GM18868 (cell line): Measurements from ENCODE around the gene AP1G1.

Experiments
- ATAC-seq: cut with Tn5 transposase; IDR thresholded peaks from one replicate; pipeline ENCODE4 v1.9.1; 2021; ENCODE audit warnings: mild to moderate bottlenecking, moderate library complexity; ENCODE audit not compliant: unreplicated experiment

Gene AP1G1

GRCh38 chr16:71758293-71758760 is 50.3 kb downstream of the AP1G1 start:
- no peak for ATAC-seq

GRCh38 chr16:71754652-71755051 is 54.0 kb downstream of the AP1G1 start:
- no peak for ATAC-seq

DNA sequence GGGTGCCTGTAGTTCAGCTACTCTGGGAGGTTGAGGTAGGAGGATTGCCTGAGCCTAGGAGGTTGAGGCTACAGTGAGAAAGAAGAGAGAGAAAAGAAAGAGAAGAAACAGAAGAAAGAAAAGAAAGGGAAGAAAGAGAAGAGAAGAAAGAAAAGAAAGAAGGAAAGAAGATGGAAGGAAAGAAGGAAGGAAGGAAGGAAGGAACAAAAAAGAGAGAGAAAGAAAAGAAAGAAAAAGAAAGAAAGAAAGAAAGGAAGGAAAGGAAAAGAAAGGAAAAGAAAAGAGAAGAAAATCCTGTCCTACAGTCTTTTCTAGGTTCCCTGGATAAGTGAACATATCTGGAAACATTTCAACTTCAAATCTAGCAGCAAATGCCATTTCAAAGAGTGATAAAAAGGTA is 54.5 kb downstream of the AP1G1 start:
- ATAC-seq, result no peak

- ATAC-seq, result no peak
Measured at GRCh38 chr16:71748226-71748625, 60.4 kb downstream of the AP1G1 start.

DNA sequence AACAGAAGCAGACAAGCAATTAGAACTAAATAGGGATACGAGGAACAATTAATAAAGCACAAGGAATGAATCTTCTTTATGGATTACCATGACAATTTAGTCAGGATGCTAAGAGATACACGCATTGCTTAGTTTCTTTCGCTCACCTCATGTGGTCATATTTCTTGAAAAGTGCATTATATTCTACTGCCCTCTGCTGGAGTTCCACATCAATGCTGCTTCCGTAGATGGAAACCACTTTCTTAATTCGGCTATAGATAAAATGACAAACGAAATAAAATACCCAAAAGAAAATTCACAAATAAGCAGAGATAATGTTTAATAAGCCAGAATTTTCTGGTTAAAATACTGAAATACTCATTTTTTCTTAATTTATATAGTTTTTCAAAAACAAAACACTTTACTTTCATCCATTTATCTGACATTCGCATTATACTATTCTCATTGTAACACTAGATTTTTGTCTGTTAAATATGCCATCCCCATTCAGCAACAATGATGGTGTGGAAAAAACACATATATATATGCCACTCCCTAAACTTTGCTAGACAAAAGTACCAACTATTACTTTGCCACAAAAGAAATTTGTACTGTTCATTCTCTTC is 62.1 kb downstream of the AP1G1 start:
- no peak for ATAC-seq

DNA sequence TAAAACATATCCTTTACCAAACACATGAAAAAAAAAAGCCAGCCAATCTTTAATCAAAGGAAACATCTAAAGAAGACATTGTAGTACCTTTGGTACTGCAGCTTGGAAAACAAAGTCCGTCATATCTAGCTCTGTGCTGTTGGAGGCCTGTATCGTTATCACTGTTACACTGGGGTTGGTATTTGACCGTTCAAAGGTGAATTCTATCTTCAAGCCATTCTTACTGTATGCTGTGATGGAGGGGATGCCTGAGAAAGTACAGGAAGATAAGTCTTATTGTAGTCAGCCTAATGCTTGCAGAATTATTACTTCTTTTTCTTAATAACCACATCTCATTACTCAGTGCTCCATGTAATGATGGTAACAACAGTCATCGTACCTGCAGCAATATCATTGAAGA is 69.8 kb downstream of the AP1G1 start:
- no peak for ATAC-seq

GRCh38 chr16:71737501-71737900 is 71.1 kb downstream of the AP1G1 start:
- no peak for ATAC-seq

DNA sequence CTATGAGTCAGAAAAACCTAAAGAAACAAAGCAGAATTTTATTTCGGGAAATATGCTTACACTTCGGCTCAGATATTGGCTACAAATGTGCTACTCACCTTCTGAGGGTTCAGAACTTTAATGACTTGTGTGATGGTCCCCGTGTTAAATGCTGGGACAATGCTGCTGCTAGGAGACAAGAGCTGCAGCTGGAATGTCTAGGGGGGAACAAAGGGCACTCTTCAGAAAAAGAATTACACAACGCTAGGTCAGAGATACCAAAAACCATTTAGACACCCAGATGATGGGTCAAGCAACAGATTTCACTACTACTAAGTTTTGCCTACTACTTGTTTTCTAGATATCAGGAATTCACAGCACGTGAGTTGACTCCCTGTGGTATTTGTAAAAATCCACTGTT is 74.1 kb downstream of the AP1G1 start:
- ATAC-seq, result no peak

DNA sequence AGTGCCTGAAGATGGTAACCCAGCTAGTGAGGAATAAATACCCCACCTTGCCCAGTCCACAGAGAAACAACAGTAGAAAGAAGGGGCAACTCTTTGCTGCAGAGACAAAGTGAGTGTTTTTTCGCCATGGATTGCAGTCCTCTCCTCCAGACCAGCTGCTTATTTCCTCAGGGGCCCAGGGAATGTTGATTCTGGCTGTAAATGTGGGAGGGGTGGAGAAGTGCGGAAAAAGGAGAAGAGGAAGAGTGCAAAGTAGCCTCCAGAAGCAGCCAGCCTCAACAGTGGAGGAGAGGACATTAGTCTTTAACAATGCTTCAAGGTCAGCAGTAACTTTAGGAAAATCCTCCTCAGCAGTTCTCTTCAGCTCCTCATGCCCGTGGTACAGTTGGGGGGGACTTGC is 76.0 kb downstream of the AP1G1 start:
- ATAC-seq, result no peak

GRCh38 chr16:71727551-71728324 is 80.9 kb downstream of the AP1G1 start:
- no peak for ATAC-seq

DNA sequence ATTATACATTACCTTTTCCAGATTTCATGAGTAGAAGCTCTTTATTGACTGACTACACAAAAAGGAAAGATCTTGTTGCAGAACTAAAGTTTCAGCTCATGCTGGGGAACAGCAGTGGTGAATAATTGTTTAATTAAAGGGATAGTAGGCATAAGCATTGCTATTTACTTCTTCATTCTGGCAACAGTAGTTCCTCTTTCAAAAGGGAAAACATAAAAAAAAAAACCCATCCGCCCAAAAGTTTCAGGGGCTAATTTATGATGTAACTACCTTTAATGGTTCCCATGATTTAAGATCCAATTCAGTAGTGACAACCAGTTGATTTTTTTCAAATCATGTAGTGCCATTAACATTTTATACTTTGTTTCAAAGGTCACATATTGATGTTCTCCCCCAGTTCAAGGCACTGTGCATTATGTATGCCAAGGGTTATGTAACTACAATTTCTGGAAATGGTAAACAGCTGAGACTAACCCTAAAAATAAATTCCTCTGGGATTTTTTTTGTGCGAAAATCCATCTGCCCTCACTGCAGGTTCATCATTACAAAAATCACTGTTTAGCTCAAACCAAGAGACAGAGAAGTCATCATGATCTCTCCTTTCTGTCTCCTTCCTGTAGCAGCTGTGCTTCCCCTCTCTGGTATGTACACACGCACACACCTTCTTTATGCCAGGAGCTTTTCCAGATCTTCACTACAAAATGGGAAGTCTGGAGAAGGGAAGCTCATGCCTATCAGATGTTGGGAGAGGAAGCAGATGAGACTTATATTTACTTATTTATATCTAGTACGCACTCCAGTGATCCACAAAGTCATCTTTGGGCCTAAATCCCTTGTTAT is 81.9 kb downstream of the AP1G1 start:
- no peak for ATAC-seq

- no peak for ATAC-seq
Measured at GRCh38 chr16:71724320-71724751, 84.3 kb downstream of the AP1G1 start, which contains the start of gene PHLPP2. TSS of gene PHLPP2 (minus strand) at chr16:71724701. CDS start at chr16:71714795, 9,906 bp downstream.

DNA sequence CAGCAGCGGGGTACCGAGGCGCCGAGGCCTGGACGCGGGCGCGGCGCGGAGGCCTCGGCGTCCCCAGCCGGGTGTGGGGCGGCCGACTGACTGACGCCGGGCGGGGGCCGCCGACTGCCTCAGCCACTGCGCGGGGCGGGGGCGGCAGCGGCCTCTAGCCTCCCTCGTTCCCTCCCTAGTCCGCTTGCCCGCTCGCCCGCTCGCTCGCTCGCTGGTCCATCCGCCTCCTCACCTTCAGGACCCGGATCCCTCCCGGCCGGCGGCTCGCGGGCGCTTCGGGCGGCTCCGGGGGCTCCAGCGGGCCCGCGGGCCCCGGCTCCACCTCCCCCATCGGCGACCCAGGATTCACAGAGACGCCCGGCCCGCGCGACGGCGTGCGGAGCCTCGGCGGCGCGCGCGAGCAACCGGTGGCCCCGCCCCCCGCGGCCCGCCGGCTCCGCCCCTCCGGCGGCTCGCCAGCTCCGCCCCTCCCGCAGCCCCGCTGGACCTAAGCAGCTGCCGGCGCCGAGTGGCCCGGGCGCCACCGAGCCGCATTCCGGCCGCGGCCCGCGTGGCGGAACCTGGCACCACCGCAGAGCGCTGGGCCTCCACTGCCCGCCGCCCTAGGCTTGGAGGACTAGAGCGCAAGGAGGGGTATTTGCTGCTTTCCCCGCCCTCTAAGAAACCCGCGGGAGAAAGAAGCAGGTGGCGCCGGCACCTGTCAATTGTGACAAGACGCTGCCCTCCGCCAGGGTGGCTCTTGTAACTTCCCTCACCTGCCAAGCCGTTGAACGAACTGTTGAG is 84.9 kb downstream of the AP1G1 start:
- ATAC-seq, result peak; percentile 73

GRCh38 chr16:71722801-71723536 is 85.7 kb downstream of the AP1G1 start:
- peak; percentile 37 for ATAC-seq

GRCh38 chr16:71721066-71721740 is 87.4 kb downstream of the AP1G1 start:
- ATAC-seq, result no peak

DNA sequence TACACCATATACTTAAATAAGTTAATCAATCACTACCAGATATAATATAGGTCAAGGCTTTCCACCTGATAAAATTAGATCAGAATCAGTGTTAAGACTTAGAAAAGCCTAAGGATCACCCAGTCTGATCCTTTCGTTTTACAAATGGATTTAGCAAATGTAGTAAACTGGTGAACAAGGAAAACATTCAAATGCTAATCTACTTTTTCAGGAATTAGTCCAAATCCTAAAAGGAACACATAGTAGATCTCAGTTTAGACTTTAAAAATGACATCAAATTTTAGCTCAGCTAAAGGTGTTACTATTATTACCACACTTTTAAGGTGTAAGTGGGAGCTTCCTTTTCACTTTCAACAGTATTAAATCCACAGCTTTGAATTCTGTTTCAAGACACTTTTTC is 96.1 kb downstream of the AP1G1 start:
- ATAC-seq, result no peak

- no peak for ATAC-seq
Measured at GRCh38 chr16:71711789-71712188, 96.8 kb downstream of the AP1G1 start.

DNA sequence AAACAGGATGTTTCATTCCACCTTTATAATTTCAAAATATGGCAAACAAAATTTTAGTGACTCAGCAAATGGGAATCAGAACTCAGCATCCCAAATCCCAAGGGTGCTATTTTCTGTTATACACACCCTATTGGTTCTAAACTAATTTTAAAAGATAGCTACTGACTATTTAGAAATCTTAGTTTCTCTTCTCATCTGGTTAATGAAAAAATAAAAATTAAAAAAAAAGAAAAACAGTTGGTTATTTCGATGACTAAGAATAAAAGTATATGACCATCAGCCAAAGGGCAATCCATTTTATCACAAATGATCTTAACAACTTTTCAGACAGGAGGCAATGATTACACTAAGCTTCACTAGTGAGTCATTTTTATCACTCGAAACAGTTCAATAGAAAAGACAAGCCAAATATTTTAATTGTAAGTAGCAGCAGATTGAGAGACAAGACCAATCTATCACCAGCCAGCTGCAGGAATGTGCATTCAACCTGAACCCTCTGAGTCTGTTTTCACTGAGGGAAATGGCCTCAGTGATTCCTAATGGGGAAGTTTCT is 99.3 kb downstream of the AP1G1 start:
- ATAC-seq, result no peak

DNA sequence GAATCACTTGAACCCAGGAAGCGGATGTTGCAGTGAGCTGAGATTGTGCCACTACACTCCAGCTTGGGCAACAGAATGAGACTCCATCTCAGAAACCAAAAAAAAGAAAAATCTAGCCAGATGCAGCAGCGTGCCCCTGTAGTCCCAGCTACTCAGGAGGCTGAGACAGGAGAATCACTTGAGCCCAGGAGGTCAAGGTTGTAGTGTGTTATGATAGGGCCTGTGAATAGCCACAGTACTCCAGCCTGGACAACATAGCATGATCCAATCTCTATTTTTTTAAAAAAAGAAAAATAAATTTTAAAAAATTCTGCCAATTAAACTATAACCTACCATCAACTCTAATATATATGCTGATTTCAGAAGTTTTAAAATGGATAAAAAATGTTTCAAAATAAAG is 99.9 kb downstream of the AP1G1 start:
- no peak for ATAC-seq
